ENCODE data around the gene RFX4.

DNA sequence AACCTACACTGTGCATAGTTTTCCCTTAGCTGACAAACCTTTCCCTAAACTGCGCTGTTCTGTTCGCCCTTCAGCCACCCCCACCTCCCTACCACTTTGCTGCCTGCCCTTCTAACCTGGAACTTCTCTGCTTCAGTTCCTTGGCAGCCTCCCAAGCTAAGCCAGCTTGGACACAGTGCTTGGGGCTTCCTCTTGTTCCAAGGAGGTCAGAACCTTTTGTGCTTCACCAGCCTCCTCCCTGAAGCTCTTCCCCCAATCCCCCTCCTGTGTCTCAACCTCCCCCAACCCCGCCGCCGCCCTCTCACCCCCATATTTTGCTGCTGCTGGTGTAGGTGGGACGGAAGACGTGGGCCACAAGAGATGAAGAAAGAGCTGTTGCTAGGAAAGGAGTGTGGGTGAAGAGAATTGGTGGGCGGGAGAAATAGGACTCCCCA, 183.6 kb downstream of the RFX4 start:
- TF ChIP-seq, protein P1, sequence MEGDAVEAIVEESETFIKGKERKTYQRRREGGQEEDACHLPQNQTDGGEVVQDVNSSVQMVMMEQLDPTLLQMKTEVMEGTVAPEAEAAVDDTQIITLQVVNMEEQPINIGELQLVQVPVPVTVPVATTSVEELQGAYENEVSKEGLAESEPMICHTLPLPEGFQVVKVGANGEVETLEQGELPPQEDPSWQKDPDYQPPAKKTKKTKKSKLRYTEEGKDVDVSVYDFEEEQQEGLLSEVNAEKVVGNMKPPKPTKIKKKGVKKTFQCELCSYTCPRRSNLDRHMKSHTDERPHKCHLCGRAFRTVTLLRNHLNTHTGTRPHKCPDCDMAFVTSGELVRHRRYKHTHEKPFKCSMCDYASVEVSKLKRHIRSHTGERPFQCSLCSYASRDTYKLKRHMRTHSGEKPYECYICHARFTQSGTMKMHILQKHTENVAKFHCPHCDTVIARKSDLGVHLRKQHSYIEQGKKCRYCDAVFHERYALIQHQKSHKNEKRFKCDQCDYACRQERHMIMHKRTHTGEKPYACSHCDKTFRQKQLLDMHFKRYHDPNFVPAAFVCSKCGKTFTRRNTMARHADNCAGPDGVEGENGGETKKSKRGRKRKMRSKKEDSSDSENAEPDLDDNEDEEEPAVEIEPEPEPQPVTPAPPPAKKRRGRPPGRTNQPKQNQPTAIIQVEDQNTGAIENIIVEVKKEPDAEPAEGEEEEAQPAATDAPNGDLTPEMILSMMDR (conservative IDR thresholded peaks at IDR 0.05; ENCODE audit: low read length): no peak
- no peak for TF ChIP-seq EZH2phosphoT487 (IDR thresholded peaks at IDR 0.05; ENCODE audit: borderline replicate concordance, low read depth, low read length)
